Measurements from ENCODE around the gene CNIH3.
"Not testable (repeated sequence)": the region's sequence is repeated elsewhere in the genome, so short reads cannot be mapped to it uniquely, and the experiment has no call there.

Gene CNIH3

DNA sequence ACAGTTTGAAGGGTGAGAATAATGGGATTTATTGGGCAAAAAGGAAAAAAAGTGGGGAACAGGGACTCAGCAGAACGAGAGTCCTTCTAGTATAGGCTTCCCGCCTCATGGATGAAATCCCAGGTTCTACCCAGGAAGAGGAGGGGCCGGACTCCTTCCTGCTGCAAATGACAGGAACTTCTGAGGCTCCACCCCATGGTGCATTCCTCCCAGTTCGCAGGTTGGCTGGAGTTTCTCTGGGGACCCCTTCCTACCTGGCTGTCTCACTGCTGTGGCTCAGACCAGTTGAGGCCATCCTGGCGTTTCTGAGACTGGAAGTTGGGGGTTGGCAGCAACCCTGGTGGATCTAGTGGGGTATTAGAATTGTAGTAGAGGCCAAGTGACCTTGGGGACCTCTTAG is 27.5 kb downstream of the CNIH3 start:
- no peak for DNase-seq (ENCODE audit: low read depth in 2 of 2)

DNA sequence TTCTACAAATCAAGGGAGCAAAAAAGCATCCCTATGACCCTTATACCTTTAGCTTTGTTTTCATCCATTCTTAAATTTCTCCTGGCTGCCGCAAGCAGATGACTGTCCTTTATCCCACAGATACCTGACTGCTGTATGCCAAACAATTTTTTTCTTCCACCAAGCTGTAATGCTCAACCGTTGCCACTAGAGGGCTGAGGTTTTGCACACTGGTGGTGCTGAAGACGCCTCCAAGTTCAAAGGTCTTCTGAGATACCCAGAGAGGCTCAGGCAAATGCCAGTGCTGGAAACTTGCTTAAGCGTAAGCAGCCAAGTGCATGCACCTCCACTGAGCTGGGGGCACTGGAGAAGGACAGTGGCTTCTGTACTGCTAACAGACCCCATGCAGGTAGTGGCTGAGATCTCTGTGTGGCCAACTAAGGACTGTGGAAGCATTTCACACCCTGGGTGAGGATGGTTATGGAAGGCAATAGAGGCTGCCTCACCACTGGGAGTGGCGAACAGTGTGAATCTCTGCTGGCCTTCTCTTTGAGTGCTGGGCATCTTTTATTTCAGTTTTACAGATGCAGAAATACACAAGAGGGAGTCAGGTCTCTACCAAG is 28.5 kb downstream of the CNIH3 start:
- DNase-seq (ENCODE audit: low read depth in 2 of 2), result peak; percentile 24 to 30

DNA sequence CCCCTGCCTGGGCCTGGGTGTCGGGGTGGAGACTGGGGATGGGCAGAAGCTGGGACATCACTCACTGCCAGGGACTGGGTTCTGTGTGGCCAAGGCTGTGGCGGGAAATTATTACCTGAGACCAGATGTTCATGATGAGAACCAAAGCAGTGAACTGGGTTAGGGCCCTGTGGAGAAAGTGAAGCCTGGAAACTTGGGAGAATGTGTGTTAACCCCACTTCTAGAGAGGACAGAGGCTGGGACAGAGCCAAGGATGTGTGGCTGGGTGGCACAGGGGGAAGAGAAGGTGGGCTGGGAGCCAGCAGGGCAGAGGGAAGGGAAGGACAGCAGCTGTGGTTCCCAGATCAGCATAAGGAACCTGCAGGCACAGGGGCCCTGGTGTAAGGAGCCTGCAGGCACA is 31.3 kb downstream of the CNIH3 start:
- DNase-seq (ENCODE audit: low read depth in 2 of 2), result no peak

DNA sequence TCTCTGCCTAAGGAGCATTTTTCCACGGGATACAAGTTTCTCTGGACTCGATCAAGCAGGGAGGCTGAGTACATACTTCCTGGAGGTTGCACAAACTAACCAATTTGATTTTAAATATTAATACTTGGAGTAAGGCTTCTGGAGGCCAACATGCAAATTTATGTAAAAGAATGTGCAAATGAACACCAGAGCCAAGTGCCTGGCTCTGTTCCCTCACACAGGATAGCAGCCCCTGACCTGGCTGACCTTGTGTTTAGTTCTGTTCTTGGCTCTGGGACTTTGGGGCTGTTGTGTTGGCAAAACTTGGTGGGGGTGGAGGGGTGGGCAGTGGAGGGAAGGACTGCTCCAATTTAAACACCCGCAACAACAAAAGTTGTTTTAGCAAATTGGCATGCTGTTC is 34.2 kb downstream of the CNIH3 start:
- no peak for DNase-seq (ENCODE audit: low read depth in 2 of 2)

DNA sequence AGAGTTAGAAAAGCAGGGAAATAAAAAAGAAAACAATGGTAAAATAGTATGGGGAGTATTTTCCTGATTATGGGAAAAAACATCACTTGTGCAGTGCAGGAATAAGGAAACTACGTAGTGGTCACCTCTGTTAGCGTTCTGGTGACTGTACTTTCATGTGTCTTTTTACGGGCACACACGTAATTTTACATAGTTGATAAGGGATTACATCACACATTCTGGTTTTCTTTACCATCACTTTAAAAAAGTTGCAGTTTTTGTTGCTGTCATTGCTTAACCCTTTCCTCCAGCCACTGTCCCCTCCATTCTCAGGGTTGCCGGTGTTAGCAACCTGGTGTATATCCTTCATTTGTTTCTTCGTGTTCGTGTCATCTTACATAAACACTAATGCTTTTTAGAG is 35.1 kb downstream of the CNIH3 start:
- DNase-seq (ENCODE audit: low read depth in 2 of 2), result no peak

DNA sequence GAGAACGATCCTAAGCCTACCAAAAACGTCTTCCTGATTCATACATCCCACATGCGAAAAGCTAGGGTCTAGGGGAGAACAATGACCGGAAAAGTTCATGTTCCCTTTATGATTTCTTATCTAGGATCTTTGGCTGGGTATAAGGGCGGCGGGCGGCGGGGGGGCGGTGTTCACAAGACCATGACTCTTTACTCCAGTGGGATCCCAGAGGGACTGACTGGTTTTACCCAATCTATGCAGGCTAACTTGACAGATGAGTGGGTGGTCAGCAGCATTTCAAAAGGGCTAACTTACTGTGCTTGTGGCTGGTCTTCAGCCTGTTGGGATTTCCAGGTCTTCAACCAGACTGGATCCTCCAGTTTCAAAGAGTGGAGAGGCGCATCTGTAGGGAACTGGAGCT is 40.3 kb downstream of the CNIH3 start:
- DNase-seq (ENCODE audit: low read depth in 2 of 2), result no peak

DNA sequence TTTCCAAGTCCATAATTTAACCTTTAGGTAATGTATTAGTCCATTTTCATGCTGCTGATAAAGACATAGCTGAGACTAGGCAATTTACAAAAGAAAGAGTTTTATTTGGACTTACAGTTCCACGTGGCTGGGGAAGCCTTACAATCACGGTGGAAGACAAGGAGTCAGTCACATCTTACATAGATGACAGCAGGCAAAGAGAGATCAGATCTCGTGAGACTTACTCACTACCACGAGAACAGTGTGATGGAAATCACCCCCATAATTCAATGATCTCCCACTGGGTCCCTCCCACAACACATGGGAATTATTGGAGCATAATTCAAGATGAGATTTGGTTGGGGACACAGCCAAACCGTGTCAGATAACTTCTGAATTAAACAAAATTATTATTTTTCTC is 44.0 kb downstream of the CNIH3 start:
- no peak for DNase-seq (ENCODE audit: low read depth in 2 of 2)

DNA sequence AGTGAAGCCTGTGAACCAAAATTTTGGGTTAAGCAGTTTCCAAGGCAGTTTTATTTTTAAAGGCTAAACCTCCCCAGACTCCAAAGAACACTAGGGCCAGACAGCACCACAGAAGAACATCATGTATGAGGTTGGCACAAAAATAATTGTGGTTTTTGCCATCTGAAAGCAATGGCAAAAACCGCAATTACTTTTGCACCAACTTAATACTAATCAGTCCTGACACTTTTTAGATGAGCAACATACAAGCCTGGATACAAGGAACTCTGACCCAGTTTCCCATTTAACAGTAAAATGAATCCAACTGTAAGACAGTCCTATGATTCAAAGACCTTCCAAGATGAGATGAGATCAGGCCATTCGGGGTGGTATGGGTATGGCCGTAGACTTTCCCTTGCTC is 46.8 kb downstream of the CNIH3 start:
- DNase-seq (ENCODE audit: low read depth in 2 of 2), result no peak

DNA sequence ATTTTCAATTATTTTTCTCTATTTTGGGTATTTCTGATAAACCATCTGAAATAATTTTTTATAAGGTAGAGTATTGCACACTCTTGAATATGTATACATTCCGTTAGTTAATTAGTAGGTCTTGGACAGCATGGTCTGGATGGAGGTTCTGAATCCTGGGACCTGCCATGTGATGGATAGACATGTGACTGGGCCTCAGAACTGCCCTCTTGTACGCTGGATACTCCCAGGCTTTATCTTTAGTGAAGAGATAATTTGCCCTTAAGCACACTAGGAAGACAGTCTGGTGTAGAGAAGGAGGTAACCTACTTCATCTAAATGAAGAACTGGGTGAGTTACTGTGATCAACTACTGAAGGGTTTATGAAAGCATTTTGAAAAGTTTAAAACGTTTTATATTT is 48.9 kb downstream of the CNIH3 start:
- DNase-seq (ENCODE audit: low read depth in 2 of 2), result no peak

DNA sequence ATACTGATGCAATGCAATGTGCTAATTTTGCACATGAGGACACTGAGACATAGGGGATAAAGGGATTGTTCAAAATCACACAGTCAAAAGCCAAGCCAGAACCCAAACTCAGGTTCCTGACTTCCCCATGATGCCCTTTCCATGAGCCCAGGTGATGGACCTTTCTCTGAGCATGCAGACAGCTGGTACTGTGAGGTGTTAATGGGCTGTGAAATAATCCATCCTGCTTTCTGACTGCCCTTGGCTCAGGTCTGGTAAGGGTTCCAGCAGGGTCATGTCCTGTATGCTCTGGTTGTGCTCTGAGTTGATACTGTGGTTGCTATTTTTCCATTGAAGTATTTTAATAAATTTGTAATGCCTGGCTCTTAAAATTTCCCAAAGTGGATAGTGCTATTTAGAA is 50.0 kb downstream of the CNIH3 start:
- DNase-seq (ENCODE audit: low read depth in 2 of 2), result no peak

DNA sequence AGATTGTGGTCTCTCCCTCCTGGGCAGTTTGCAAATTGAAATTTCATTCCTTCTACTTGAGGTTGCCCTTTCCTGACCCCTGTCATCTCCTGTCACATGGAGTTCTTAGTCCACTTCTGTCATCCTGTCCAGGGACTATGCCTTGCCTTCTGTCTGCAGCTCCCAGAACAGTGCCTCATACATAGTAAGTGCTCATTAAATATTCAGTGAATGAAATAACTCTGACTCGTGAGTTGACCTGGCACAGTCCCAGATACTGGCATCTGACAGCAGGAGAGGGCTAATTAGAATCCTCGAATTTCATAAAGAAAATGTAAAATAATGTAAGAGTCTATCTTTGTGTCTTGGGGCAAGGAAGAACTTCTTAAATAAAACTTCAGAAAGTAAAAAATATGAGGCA is 50.8 kb downstream of the CNIH3 start:
- no peak for DNase-seq (ENCODE audit: low read depth in 2 of 2)

DNA sequence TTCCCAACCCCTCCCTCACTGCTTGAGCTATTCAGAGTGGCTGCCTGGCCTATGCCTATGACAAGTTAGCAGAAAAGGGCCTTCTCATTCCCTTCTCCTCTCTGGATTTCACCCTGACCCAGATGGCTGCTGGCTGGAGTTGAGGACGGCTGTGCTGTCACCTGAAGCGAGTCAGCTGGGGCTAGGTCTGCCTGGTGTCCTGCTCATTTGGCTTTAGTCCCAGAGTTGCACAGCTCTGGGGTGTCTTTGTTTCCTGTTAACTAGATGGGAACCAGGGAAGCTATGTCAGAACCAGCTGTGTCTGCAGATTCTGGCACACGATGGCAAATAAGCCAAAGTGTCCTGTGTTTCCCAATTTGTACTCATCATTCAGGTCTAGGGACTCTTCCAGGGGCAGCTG is 52.9 kb downstream of the CNIH3 start:
- DNase-seq (ENCODE audit: low read depth in 2 of 2), result no peak

DNA sequence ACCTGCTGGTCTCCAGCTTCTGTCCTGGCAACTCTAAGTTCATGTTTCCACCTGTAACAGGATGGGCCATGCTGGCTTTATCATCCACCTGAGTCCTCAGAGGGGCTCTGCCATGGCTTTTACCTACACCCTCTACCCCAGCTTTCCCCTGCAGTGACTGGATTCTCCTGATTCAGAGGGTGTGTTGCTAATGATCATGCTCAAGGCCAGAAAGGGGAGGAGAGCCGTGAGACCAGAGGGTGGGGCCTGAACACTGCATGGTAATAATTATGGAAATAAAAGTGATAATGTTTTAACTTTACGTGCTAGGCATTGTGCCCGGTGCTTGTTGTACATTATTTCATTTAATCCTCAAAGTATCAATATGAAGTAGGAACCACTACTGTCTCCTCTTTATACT is 53.3 kb downstream of the CNIH3 start:
- DNase-seq (ENCODE audit: low read depth in 2 of 2), result no peak

DNA sequence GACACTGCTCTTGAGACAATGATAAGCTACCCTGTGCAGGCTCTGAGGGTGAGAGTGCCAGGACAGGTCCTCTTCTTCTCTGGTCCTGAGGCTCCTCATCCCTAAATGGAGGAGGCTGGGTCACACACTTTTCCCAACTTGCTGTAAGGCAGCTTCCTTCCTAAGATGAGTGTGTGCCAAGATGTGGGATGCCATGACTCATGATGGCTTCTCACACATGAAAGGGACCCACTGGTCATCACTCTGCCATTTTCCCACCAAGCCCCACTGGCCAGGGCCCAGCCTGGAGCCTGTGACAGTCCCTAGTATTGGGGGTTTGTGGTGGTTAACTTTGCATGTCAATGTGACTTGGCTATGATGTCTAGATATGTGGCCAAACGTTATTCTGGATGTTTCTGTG is 54.4 kb downstream of the CNIH3 start:
- no peak for DNase-seq (ENCODE audit: low read depth in 2 of 2)

DNA sequence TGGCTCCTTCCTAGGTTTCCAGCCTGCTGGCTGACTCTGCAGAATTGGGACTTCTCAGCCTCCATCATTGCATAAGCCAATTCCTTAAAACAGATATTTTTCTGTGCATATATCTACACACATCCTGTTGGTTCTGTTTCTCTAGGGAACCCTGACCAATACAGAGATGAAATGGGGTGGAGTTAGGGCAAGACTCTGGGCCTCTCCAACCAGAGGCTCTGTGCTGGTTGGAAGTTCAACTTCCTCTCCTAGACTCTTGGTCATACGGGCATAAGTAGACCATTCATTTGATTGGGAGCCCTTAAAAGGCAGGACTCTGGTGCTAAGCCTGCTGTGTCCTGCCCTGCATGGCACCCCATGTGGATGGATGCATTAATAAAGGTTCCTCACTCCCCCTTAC is 55.0 kb downstream of the CNIH3 start:
- DNase-seq (ENCODE audit: low read depth in 2 of 2), result no peak

DNA sequence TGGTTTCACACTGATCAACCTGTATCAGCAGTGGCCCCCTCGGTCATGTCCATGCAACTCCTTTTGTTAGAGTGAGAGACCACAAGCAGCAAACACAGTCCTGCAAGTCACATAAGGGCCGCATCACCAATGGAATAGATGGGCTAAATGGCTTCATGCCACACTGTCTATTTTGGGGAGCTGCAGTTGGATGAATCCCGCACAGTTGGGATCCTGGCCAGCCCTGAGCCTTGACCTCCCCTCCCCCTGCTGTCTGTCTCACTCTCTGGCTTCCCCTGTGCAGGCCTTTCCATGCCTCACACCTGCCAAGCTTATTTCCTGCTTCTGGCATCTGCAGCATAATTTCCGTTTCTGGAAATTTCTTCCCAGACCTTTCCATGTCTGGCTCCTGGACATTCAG is 57.0 kb downstream of the CNIH3 start:
- no peak for DNase-seq (ENCODE audit: low read depth in 2 of 2)

DNA sequence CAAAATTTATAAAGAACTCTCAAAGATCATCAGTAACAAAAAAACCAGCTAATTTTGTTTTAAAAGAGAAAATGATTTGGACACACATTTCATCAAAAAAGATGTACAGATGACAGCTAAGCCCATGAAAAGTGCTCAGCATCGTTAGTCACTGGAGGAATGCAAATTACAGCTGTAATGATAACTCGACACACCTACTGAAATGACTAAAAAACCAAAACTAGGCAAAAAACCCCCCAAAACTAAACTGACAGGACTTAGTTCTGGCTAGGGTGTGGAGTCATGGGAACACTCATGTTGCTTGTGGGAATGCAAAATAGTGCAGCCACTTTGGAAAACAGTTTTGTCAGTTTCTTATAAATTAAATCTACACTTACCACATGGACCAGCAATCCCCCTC is 59.5 kb downstream of the CNIH3 start:
- DNase-seq (ENCODE audit: low read depth in 2 of 2), result no peak

DNA sequence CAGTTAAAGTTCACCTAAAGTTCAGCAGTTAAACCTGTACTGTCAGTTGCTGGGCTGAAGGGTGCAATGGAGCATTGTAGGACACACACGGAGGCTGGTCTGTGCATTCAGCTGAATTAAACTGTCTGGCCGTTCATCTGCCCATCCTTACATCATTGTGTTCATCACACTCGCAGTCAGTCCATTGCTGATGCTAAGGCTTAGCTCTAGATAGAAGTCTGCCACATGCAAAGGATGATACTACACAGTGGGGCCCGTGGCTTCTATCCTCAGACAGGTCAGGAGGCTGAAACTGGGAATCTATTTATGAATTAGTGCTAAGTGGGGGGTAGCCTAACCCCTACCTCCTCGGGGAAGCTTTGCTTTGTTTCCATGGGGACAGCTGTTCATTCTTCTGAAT is 60.4 kb downstream of the CNIH3 start:
- no peak for DNase-seq (ENCODE audit: low read depth in 2 of 2)

DNA sequence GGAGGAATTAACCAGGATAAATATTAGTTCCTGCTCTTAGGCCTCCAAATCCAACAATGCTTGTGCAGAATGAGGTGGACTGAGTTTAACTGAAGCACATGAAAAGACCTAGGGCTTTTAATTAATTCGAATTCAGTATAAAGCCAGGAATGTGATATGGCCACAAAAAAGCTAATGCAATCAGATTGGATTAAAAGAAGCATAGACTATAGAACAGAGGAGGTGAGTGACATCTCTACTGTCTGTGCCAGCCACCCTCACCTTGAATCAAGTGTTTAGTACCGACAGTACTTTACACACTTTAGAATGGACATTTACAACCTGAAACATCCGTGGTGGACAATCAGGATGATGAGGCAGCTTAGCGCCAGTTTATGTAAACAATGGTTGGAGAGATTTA is 62.1 kb downstream of the CNIH3 start:
- no peak for DNase-seq (ENCODE audit: low read depth in 2 of 2)

DNA sequence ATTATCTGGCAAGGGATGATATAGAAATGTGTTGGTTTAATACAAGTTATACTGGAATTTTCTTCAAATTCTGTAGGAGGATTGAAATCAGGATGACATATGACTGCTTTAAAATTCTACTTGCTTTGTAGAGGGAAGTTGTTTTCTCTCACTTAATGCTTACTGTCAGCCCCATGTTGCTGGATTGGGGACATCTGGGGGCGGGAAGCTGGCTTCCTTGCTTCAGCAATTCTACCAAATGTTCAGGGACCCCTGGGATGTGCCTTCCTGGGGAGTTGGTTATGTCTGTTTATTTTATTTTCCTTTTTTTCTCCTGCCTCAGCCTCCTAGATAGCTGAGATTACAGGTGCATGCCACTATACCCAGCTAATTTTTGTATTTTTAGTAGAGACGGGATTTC is 63.5 kb downstream of the CNIH3 start:
- no peak for DNase-seq (ENCODE audit: low read depth in 2 of 2)

DNA sequence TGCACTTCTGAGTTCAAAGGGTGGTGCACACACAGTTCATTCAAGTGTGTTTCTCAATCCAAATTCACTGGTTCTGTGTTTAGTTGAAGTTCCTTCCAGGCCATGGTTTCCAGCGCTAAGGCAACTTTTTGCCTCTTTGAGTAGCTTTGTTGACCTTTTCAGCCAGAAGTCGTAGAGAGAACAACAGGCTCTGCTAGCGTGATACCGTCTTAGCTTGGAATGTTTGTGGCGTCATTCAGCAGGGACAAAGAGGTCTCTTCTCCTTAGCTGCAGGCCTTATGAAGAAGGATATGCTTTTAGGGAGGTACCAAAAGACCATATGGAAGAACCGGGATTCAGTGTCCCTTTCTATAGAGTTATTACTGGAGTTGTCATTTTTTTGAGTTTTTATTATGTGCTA is 65.7 kb downstream of the CNIH3 start:
- DNase-seq (ENCODE audit: low read depth in 2 of 2), result no peak

DNA sequence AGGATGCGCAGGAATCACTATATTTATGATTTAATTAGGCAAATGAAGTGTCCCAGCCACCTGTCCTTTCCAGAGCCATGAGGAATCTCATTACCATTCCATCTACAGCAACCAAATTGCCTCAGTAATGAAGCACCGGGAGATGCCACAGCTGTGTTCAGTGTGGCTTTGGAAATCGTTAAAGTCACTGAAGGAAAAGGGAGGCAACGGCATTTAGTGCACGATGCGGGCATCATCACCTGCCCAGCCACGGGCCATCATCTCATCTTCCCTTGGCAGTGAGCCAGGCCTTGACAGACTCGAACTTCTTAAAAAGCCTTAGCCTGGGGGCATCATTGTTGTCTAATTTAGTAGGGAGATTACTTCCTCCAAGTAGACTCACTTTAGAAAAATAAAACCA is 67.8 kb downstream of the CNIH3 start:
- no peak for DNase-seq (ENCODE audit: low read depth in 2 of 2)

DNA sequence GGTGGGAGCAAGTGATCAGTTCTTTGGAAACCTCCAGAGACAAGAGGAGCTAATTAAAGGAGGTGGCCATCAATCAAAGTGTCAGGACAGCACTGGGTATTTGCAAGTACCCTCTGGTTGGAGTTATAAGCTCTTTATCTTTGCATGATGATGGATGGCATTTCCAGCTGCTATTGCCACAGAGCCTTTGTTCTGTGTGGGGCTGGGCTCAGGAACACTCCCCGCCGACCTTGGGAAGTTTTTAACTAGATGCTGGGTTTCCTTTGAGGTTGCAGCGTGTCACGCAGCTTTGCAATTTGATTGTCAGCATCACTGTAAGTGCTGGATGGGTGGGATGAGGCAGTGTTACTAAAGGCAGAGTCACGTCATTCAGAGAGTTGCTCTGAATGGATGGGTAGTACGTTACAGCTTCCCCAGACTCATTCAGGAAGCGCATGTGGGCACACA is 68.9 kb downstream of the CNIH3 start:
- DNase-seq (ENCODE audit: low read depth in 2 of 2), result no peak

DNA sequence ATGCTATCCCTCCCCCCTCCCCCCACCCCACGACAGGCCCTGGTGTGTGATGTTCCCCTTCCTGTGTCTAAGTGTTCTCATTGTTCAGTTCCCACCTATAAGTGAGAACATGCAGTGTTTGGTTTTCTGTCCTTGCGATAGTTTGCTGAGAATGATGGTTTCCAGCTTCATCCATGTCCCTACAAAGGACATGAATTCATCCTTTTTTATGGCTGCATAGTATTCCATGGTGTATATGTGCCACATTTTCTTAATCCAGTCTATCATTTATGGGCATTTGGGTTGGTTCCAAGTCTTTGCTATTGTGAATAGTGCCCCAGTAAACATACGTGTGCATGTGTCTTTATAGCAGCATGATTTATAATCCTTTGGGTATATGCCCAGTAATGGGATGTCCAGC is 70.0 kb downstream of the CNIH3 start:
- not testable (repeated sequence) for DNase-seq (ENCODE audit: low read depth in 2 of 2)

DNA sequence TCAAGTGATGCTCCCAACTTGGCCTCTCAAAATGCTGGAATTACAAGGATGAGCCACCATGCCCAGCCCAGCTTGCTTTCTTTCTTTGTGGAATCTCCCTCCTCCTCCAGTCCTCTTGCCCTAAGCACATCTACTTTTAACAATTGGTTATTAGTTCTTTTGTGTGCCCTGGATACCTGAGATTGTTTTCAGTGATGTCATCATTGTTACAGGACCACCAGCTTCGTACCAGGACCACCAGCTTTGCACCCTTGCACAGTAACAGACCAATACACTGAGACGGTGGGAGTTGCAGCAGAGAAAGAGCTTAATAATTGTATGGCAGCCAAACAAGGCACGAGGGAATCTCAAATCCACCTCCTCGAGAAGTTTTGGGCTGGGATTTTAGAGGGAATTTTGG is 71.3 kb downstream of the CNIH3 start:
- DNase-seq (ENCODE audit: low read depth in 2 of 2), result no peak

All from stimulated activated CD8-positive, alpha-beta memory T cell treated with anti-CD3 and anti-CD28 coated beads, Interleukin-2, amount 100 ng/mL, for 1 hour (primary cell).